ENCODE results near the gene ENG.
A peak's percentile ranks its signal among the peaks of the same experiment; 100 is the strongest.

The ENG gene

GRCh38 chr9:127770905-127771569, 83.4 kb downstream of the ENG start:
- TF ChIP-seq CTCF (IDR thresholded peaks at IDR 0.05; ENCODE audit: insufficient read depth, low read length, poor library complexity, severe bottlenecking) (no peak), EZH2phosphoT487 (conservative IDR thresholded peaks at IDR 0.05; ENCODE audit: low read length) (no peak)
- Histone ChIP-seq H3K4me2 (ENCODE audit: low read depth, low read length, poor library complexity, severe bottlenecking) (peak overlapping the region; percentile 76), H3K27ac (ENCODE audit: low read depth, low read length) (peak overlapping the region; percentile 4; the same call in 1 of the 2 replicates), H3K9me2 (replicated peaks; ENCODE audit: insufficient read depth, low read length) (no peaks in the 10 kb centered on the region), H3K4me3 (ENCODE audit: insufficient read depth, low read length, poor library complexity, severe bottlenecking) (peak overlapping the region; percentile 55), H3K79me2 (ENCODE audit: insufficient read depth, low read length) (no peaks in the 10 kb centered on the region), H3K9ac (ENCODE audit: low read length) (peak overlapping the region; percentile 46), H4K20me1 (ENCODE audit: low read depth, low read length) (no peaks in the 10 kb centered on the region), H3K9me3 (ENCODE audit: insufficient read depth, low read length) (no peaks in the 10 kb centered on the region), H3K36me3 (ENCODE audit: low read length) (no peaks in the 10 kb centered on the region), H2AFZ (ENCODE audit: low read depth, low read length, severe bottlenecking) (no peak overlapping the region), H3K27me3 (ENCODE audit: low read length) (no peaks in the 10 kb centered on the region), H3F3A (ENCODE audit: insufficient read depth) (peaks cover 7% of the 10 kb centered on the region)

GRCh38 chr9:127770583-127770904, 83.9 kb downstream of the ENG start:
- H3K9me2 ChIP-seq (replicated peaks; ENCODE audit: insufficient read depth, low read length): no peaks in the 10 kb centered on the region
- peak overlapping the region; percentile 55 for H3K4me3 ChIP-seq (ENCODE audit: insufficient read depth, low read length, poor library complexity, severe bottlenecking)
- TF ChIP-seq CTCF (IDR thresholded peaks at IDR 0.05; ENCODE audit: insufficient read depth, low read length, poor library complexity, severe bottlenecking): no peak
- TF ChIP-seq EZH2phosphoT487 (conservative IDR thresholded peaks at IDR 0.05; ENCODE audit: low read length): no peak
- H3F3A ChIP-seq (ENCODE audit: insufficient read depth): peaks cover 7% of the 10 kb centered on the region
- H2AFZ ChIP-seq (ENCODE audit: low read depth, low read length, severe bottlenecking): no peak overlapping the region
- peak overlapping the region; percentile 4; the same call in 1 of the 2 replicates for H3K27ac ChIP-seq (ENCODE audit: low read depth, low read length)
- H3K9me3 ChIP-seq (ENCODE audit: insufficient read depth, low read length): no peaks in the 10 kb centered on the region
- no peaks in the 10 kb centered on the region for H3K79me2 ChIP-seq (ENCODE audit: insufficient read depth, low read length)
- peak overlapping the region; percentile 76 for H3K4me2 ChIP-seq (ENCODE audit: low read depth, low read length, poor library complexity, severe bottlenecking)
- no peaks in the 10 kb centered on the region for H3K36me3 ChIP-seq (ENCODE audit: low read length)
- no peaks in the 10 kb centered on the region for H4K20me1 ChIP-seq (ENCODE audit: low read depth, low read length)
- H3K9ac ChIP-seq (ENCODE audit: low read length): peak overlapping the region; percentile 46
- no peaks in the 10 kb centered on the region for H3K27me3 ChIP-seq (ENCODE audit: low read length)

- Histone ChIP-seq H3K9ac (ENCODE audit: low read length) (peak overlapping the region; percentile 46), H3K27ac (ENCODE audit: low read depth, low read length) (no peak overlapping the region), H3K9me2 (replicated peaks; ENCODE audit: insufficient read depth, low read length) (no peaks in the 10 kb centered on the region), H3K79me2 (ENCODE audit: insufficient read depth, low read length) (no peaks in the 10 kb centered on the region), H3K4me3 (ENCODE audit: insufficient read depth, low read length, poor library complexity, severe bottlenecking) (no peak overlapping the region), H4K20me1 (ENCODE audit: low read depth, low read length) (no peaks in the 10 kb centered on the region), H3K4me2 (ENCODE audit: low read depth, low read length, poor library complexity, severe bottlenecking) (peak overlapping the region; percentile 76), H3K9me3 (ENCODE audit: insufficient read depth, low read length) (no peaks in the 10 kb centered on the region), H3F3A (ENCODE audit: insufficient read depth) (peaks cover 7% of the 10 kb centered on the region), H3K27me3 (ENCODE audit: low read length) (no peaks in the 10 kb centered on the region), H2AFZ (ENCODE audit: low read depth, low read length, severe bottlenecking) (no peak overlapping the region), H3K36me3 (ENCODE audit: low read length) (no peaks in the 10 kb centered on the region)
- TF ChIP-seq EZH2phosphoT487 (conservative IDR thresholded peaks at IDR 0.05; ENCODE audit: low read length): no peak
- no peak for TF ChIP-seq CTCF (IDR thresholded peaks at IDR 0.05; ENCODE audit: insufficient read depth, low read length, poor library complexity, severe bottlenecking)
These were observed 84.4 kb downstream of the ENG start for GRCh38 chr9:127769929-127770582.

All from SU-DHL-6 (cell line).